ENCODE data around the gene HMGXB3.

Gene HMGXB3

GRCh38 chr5:150085191-150085912, 84.8 kb downstream of the HMGXB3 start:
- Histone ChIP-seq H4K20me1 (ENCODE audit: insufficient read depth, low read length) (no peaks in the 10 kb centered on the region), H3K4me3 (ENCODE audit: low read length) (no peak overlapping the region), H3K36me3 (replicated peaks; ENCODE audit: low read depth, low read length) (no peaks in the 10 kb centered on the region), H3K9me3 (ENCODE audit: insufficient read depth, low read length) (no peaks in the 10 kb centered on the region), H3K4me1 (ENCODE audit: low read length) (peaks cover 14% of the 10 kb centered on the region), H3K4me2 (ENCODE audit: low read length) (no peak overlapping the region), H3K27me3 (ENCODE audit: low read depth, low read length) (peaks cover 9% of the 10 kb centered on the region; the same call in 1 of the 2 replicates), H3K27ac (ENCODE audit: low read length) (no peak overlapping the region), H2AFZ (ENCODE audit: low read depth, low read length) (no peak overlapping the region), H3K79me2 (ENCODE audit: low read length) (no peaks in the 10 kb centered on the region), H3K9ac (ENCODE audit: low read length) (no peak overlapping the region)
- TF ChIP-seq EZH2phosphoT487 (IDR thresholded peaks at IDR 0.05; ENCODE audit: low read depth), result no peak
- TF ChIP-seq CTCF (IDR thresholded peaks at IDR 0.05; ENCODE audit: low read depth, low read length), result no peak

GRCh38 chr5:150085950-150086715, 85.6 kb downstream of the HMGXB3 start, which contains the start of gene CSF1R:
CSF1R (minus strand) TSS chr5:150086554; CDS start chr5:150086427, 127 bp downstream.
- TF ChIP-seq CTCF (IDR thresholded peaks at IDR 0.05; ENCODE audit: low read depth, low read length), result no peak
- no peak within 1 kb of the TSS for H3K4me3 ChIP-seq (ENCODE audit: low read length)
- H3K9me3 ChIP-seq (ENCODE audit: insufficient read depth, low read length), result no peaks in the 10 kb centered on the region
- H3K36me3 ChIP-seq (replicated peaks; ENCODE audit: low read depth, low read length), result no peaks in the 10 kb centered on the region
- peaks cover 13% of the 10 kb centered on the region for H3K4me1 ChIP-seq (ENCODE audit: low read length)
- no peak within 1 kb of the TSS for H2AFZ ChIP-seq (ENCODE audit: low read depth, low read length)
- no peaks in the 10 kb centered on the region for H3K79me2 ChIP-seq (ENCODE audit: low read length)
- H4K20me1 ChIP-seq (ENCODE audit: insufficient read depth, low read length), result no peaks in the 10 kb centered on the region
- H3K9ac ChIP-seq (ENCODE audit: low read length), result no peak within 1 kb of the TSS
- no peak within 1 kb of the TSS for H3K27ac ChIP-seq (ENCODE audit: low read length)
- H3K4me2 ChIP-seq (ENCODE audit: low read length), result no peak within 1 kb of the TSS
- H3K27me3 ChIP-seq (ENCODE audit: low read depth, low read length), result peaks cover 9% of the 10 kb centered on the region; the same call in 1 of the 2 replicates

GRCh38 chr5:150092159-150092787, 91.7 kb downstream of the HMGXB3 start:
- H3K4me2 ChIP-seq (ENCODE audit: low read length), result no peak overlapping the region
- H3K9me3 ChIP-seq (ENCODE audit: insufficient read depth, low read length), result no peaks in the 10 kb centered on the region
- TF ChIP-seq CTCF (IDR thresholded peaks at IDR 0.05; ENCODE audit: low read depth, low read length), result no peak
- no peaks in the 10 kb centered on the region for H3K36me3 ChIP-seq (replicated peaks; ENCODE audit: low read depth, low read length)
- H3K79me2 ChIP-seq (ENCODE audit: low read length), result no peaks in the 10 kb centered on the region
- no peak overlapping the region for H3K9ac ChIP-seq (ENCODE audit: low read length)
- no peak overlapping the region for H3K4me3 ChIP-seq (ENCODE audit: low read length)
- 0 out of 2 replicates have a peak, but pooled peaks cover 2% of the 10 kb centered on the region for H3K4me1 ChIP-seq (ENCODE audit: low read length)
- no peaks in the 10 kb centered on the region for H4K20me1 ChIP-seq (ENCODE audit: insufficient read depth, low read length)
- H2AFZ ChIP-seq (ENCODE audit: low read depth, low read length), result no peak overlapping the region
- peaks cover 12% of the 10 kb centered on the region; the same call in 1 of the 2 replicates for H3K27me3 ChIP-seq (ENCODE audit: low read depth, low read length)
- no peak overlapping the region for H3K27ac ChIP-seq (ENCODE audit: low read length)

GRCh38 chr5:150097152-150097551, 96.6 kb downstream of the HMGXB3 start:
- Histone ChIP-seq H3K36me3 (replicated peaks; ENCODE audit: low read depth, low read length) (no peaks in the 10 kb centered on the region), H2AFZ (ENCODE audit: low read depth, low read length) (no peak overlapping the region), H3K4me2 (ENCODE audit: low read length) (no peak overlapping the region), H3K27ac (ENCODE audit: low read length) (no peak overlapping the region), H4K20me1 (ENCODE audit: insufficient read depth, low read length) (no peaks in the 10 kb centered on the region), H3K27me3 (ENCODE audit: low read depth, low read length) (peaks cover 7% of the 10 kb centered on the region; the same call in 1 of the 2 replicates), H3K4me1 (ENCODE audit: low read length) (no peaks in the 10 kb centered on the region), H3K79me2 (ENCODE audit: low read length) (no peaks in the 10 kb centered on the region), H3K4me3 (ENCODE audit: low read length) (no peak overlapping the region), H3K9ac (ENCODE audit: low read length) (no peak overlapping the region), H3K9me3 (ENCODE audit: insufficient read depth, low read length) (no peaks in the 10 kb centered on the region)
- TF ChIP-seq EZH2phosphoT487 (IDR thresholded peaks at IDR 0.05; ENCODE audit: low read depth), result no peak
- no peak for TF ChIP-seq CTCF (IDR thresholded peaks at IDR 0.05; ENCODE audit: low read depth, low read length)
